ENCODE data around the gene SOBP.

SOBP gene

DNA sequence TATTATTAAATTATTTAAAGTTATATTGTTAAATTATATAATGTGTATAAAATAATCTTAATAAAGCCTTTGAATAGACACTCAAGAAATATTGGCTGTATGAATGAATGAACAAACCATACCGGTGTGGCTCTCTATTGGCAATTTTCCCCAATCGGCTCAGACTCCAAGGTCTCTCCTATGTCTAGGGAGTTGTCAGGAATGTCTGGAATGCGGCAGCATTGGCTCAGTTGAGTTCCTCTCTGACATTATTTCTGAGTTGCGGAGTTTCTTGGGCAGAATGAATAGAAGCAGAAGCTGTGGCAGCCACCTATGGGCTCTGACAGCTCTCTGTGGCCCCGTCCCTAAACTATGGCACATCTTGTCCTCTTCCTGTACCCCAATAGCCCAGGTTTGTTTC lies 111.0 kb downstream of the SOBP start:
- no peak overlapping the region for H3K4me3 ChIP-seq (ENCODE audit: low read length)
- TF ChIP-seq, protein P1, sequence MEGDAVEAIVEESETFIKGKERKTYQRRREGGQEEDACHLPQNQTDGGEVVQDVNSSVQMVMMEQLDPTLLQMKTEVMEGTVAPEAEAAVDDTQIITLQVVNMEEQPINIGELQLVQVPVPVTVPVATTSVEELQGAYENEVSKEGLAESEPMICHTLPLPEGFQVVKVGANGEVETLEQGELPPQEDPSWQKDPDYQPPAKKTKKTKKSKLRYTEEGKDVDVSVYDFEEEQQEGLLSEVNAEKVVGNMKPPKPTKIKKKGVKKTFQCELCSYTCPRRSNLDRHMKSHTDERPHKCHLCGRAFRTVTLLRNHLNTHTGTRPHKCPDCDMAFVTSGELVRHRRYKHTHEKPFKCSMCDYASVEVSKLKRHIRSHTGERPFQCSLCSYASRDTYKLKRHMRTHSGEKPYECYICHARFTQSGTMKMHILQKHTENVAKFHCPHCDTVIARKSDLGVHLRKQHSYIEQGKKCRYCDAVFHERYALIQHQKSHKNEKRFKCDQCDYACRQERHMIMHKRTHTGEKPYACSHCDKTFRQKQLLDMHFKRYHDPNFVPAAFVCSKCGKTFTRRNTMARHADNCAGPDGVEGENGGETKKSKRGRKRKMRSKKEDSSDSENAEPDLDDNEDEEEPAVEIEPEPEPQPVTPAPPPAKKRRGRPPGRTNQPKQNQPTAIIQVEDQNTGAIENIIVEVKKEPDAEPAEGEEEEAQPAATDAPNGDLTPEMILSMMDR (IDR thresholded peaks at IDR 0.05; ENCODE audit: insufficient read depth, low read depth, low read length, missing control alignments) = no peak
- peak; percentile 68 for DNase-seq (ENCODE audit: low read depth)

GRCh38 chr6:107601406-107601805 lies 111.5 kb downstream of the SOBP start:
- DNase-seq (ENCODE audit: low read depth) = no peak
- TF ChIP-seq, protein P1 (IDR thresholded peaks at IDR 0.05; ENCODE audit: insufficient read depth, low read depth, low read length, missing control alignments) = no peak
- no peak overlapping the region for H3K4me3 ChIP-seq (ENCODE audit: low read length)

GRCh38 chr6:107602321-107603005 lies 112.5 kb downstream of the SOBP start:
- TF ChIP-seq, protein P1 (IDR thresholded peaks at IDR 0.05; ENCODE audit: insufficient read depth, low read depth, low read length, missing control alignments) = no peak
- no peak overlapping the region for H3K4me3 ChIP-seq (ENCODE audit: low read length)
- DNase-seq (ENCODE audit: low read depth) = no peak

DNA sequence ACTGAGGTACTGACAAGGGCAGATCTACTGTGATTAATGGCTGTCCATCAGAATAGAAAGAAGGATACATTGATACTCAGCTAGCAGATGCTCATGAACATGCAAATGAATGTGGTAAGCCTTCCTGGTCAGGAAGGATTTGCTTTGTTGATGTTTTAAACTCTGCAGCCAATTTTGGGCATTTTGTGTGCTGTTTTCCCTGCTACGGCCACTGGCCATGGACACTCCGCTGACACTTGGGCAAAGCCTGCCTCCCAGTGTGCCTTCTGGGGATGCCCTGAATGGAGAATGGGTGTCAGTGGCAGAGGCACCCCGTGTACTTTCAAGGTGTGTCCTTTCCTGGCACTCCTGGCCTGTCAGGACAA lies 113.1 kb downstream of the SOBP start:
- no peak for DNase-seq (ENCODE audit: low read depth)
- TF ChIP-seq, protein P1 (IDR thresholded peaks at IDR 0.05; ENCODE audit: insufficient read depth, low read depth, low read length, missing control alignments) = no peak
- H3K4me3 ChIP-seq (ENCODE audit: low read length) = no peak overlapping the region

DNA sequence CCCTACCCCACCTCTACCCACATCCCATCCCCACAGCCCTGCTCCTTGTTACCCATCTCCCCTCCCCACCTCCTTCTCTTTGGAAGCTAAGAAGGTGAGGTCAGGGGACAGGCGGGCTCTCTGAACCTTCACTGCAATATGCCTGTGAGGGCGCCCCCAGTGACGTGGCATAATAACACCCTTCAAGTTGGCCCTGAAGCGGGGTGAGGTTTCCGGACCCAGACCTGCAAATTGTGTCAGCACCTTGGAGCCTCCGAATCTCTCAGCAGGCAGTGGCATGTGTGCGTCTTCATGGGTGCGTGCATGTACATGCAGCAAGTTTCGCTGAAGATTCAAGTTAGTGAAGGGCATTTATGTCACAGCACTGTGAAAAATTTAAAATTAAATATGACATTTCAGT lies 114.6 kb downstream of the SOBP start:
- TF ChIP-seq, protein P1 (IDR thresholded peaks at IDR 0.05; ENCODE audit: insufficient read depth, low read depth, low read length, missing control alignments) = no peak
- peak; percentile 47 for DNase-seq (ENCODE audit: low read depth)
- no peak overlapping the region for H3K4me3 ChIP-seq (ENCODE audit: low read length)

DNA sequence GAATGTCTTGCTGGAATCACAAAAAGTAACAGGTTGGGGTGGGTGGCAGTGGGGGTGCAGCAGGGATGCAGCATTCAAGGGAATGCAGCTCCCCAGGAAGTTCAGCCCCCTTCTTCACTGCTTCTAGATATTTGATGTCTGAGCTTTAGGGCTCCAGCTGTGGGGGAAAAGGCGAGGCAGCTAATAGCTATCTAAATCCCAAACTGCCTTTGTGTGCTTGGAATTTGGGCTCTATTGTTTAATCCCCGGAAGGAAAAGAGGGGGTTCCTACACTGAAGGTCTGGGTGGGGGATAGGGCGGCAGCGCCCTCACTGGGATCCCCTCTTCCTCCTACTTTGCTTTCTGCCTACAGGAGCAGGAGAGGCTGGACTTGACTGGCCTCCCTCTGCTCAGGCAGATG lies 116.5 kb downstream of the SOBP start:
- TF ChIP-seq, protein P1 (IDR thresholded peaks at IDR 0.05; ENCODE audit: insufficient read depth, low read depth, low read length, missing control alignments) = no peak
- DNase-seq (ENCODE audit: low read depth) = no peak
- no peak overlapping the region for H3K4me3 ChIP-seq (ENCODE audit: low read length)

DNA sequence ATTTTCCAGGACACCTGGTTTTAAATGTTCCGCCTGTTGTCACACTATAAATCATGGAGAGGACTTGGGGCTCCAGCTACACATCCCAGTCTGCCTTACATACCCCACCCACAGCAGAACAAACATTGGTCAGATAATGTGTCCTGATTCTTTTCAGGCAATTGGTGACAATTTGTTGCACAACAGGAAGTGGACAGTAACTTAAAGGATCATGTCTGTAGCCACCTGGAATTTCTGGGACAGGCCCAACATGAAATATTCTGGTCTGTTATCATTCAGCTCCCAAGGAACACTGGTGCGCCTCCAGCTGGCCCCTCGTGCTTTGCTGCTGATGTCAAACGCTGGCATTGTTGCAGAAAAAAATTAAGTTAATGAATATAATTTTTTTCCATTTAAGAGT lies 117.2 kb downstream of the SOBP start:
- TF ChIP-seq, protein P1 (IDR thresholded peaks at IDR 0.05; ENCODE audit: insufficient read depth, low read depth, low read length, missing control alignments) = no peak
- no peak overlapping the region for H3K4me3 ChIP-seq (ENCODE audit: low read length)
- no peak for DNase-seq (ENCODE audit: low read depth)

Measured in epithelial cell of esophagus (primary cell).